Activated CD8-positive, alpha-beta memory T cell treated with anti-CD3 and anti-CD28 coated beads, Interleukin-2, amount 50 U/mL, for 24 hours (primary cell): Measurements from ENCODE around the gene FOXL3.
"Not testable (repeated sequence)": the region's sequence is repeated elsewhere in the genome, so short reads cannot be mapped to it uniquely, and the experiment has no call there.

Source experiments
- DNase-seq: peaks from one replicate; pipeline ENCODE4 v3.0.0-alpha.2; 2020; ENCODE audit errors: extremely low read depth

Gene FOXL3

GRCh38 chr7:289209-289755, 688 bp upstream of the FOXL3 start:
- DNase-seq: no peak

- no peak for DNase-seq
Measured at GRCh38 chr7:290554-291372, 793 bp downstream of the FOXL3 start.

GRCh38 chr7:291373-292092, 1.6 kb downstream of the FOXL3 start:
- DNase-seq: no peak

GRCh38 chr7:292226-292625, 2.3 kb downstream of the FOXL3 start:
- DNase-seq: no peak

- DNase-seq: no peak
Measured at GRCh38 chr7:292826-293225, 2.9 kb downstream of the FOXL3 start.

- DNase-seq: no peak
Measured at GRCh38 chr7:293681-294439, 3.9 kb downstream of the FOXL3 start.

GRCh38 chr7:294440-295154, 4.6 kb downstream of the FOXL3 start:
- no peak for DNase-seq

GRCh38 chr7:295155-296154, 5.5 kb downstream of the FOXL3 start:
- DNase-seq: no peak

GRCh38 chr7:296373-296945, 6.5 kb downstream of the FOXL3 start:
- DNase-seq: no peak

- DNase-seq: not testable (repeated sequence)
Measured at GRCh38 chr7:297141-297540, 7.2 kb downstream of the FOXL3 start.

GRCh38 chr7:297611-298374, 7.8 kb downstream of the FOXL3 start:
- no peak for DNase-seq

GRCh38 chr7:298375-298702, 8.4 kb downstream of the FOXL3 start:
- no peak for DNase-seq

- DNase-seq: no peak
Measured at GRCh38 chr7:298743-299142, 8.8 kb downstream of the FOXL3 start.

GRCh38 chr7:299169-299568, 9.2 kb downstream of the FOXL3 start:
- no peak for DNase-seq

GRCh38 chr7:299628-300027, 9.7 kb downstream of the FOXL3 start:
- DNase-seq: no peak

GRCh38 chr7:300048-300447, 10.1 kb downstream of the FOXL3 start:
- no peak for DNase-seq

- DNase-seq: no peak
Measured at GRCh38 chr7:300546-301290, 10.7 kb downstream of the FOXL3 start.

GRCh38 chr7:301291-302053, 11.5 kb downstream of the FOXL3 start:
- DNase-seq: no peak
